Measurements from ENCODE around the gene YIPF2. TPM values are rescaled to one million over a fixed set of nuclear protein-coding genes. Genes with fewer than 3 reads are reported as not detected.
A peak's percentile ranks its signal among the peaks of the same experiment; 100 is the strongest.

The YIPF2 gene
- total RNA-seq, 1 donor from 2014 or later = 53.3 TPM

DNA sequence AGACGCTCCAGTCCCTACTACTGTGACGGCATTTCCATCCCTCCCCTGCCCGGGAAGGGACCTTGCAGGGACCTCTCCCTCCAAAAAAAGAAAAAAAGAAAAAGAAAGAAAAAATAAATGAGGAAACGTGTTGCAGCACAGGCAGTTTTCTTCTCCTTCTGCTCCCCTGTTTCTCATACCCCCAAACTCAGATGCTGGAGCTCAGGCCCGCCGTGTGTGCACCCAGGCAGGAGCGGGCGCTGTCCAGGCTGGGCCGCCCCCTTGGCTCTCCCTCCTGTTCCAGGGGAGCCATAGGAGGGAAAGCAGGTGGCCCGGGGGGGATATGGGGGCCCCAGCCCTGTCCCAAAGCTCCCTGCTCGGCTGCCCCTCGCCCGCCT lies 5.8 kb downstream of the YIPF2 start:
- peaks cover 5% of the 10 kb centered on the region for H3K4me1 Mint-ChIP-seq (ENCODE audit: low read depth)
- peak overlapping the region; percentile 59 for H3K27ac Mint-ChIP-seq
- TF ChIP-seq CTCF (IDR thresholded peaks at IDR 0.05; ENCODE audit: unreplicated experiment) = no peak
- no peaks in the 10 kb centered on the region for H3K27me3 Mint-ChIP-seq
- no peak overlapping the region for H3K4me3 Mint-ChIP-seq (ENCODE audit: low read depth)
- no peak for DNase-seq (ENCODE audit: low spot score, unreplicated experiment)
- no peaks in the 10 kb centered on the region for H3K9me3 Mint-ChIP-seq (ENCODE audit: low read depth)
- H3K36me3 Mint-ChIP-seq (ENCODE audit: insufficient read depth) = peaks cover 12% of the 10 kb centered on the region

GRCh38 chr19:10921910-10922637 lies 6.4 kb downstream of the YIPF2 start:
- DNase-seq (ENCODE audit: low spot score, unreplicated experiment) = no peak
- H3K4me3 Mint-ChIP-seq (ENCODE audit: low read depth) = no peak overlapping the region
- H3K27ac Mint-ChIP-seq = peak overlapping the region; percentile 59
- H3K4me1 Mint-ChIP-seq (ENCODE audit: low read depth) = no peaks in the 10 kb centered on the region
- H3K36me3 Mint-ChIP-seq (ENCODE audit: insufficient read depth) = peaks cover 9% of the 10 kb centered on the region
- H3K27me3 Mint-ChIP-seq = no peaks in the 10 kb centered on the region
- no peaks in the 10 kb centered on the region for H3K9me3 Mint-ChIP-seq (ENCODE audit: low read depth)
- TF ChIP-seq CTCF (IDR thresholded peaks at IDR 0.05; ENCODE audit: unreplicated experiment) = no peak

- Mint-ChIP-seq H3K27me3 (no peaks in the 10 kb centered on the region), H3K36me3 (ENCODE audit: insufficient read depth) (peaks cover 9% of the 10 kb centered on the region), H3K27ac (peak overlapping the region; percentile 16), H3K9me3 (ENCODE audit: low read depth) (no peaks in the 10 kb centered on the region), H3K4me1 (ENCODE audit: low read depth) (no peaks in the 10 kb centered on the region), H3K4me3 (ENCODE audit: low read depth) (no peak overlapping the region)
- no peak for TF ChIP-seq CTCF (IDR thresholded peaks at IDR 0.05; ENCODE audit: unreplicated experiment)
- DNase-seq (ENCODE audit: low spot score, unreplicated experiment) = no peak
Observed at GRCh38 chr19:10921199-10921909, 7.1 kb downstream of the YIPF2 start.

DNA sequence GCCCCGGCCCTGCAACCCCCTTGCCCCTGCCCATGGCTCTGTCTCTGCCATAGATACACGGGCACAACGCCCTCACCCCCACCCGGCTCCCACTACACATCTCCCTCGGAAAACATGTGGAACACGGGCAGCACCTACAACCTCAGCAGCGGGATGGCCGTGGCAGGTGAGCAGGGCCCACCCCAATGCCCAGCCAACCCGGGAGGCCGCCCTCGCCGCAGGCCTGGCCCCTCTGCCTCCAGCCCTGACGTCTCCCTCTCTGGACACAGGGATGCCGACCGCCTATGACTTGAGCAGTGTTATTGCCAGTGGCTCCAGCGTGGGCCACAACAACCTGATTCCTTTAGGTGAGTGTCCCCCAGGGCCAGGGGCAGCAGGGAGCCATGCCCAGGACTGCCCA lies 7.7 kb downstream of the YIPF2 start:
- no peaks in the 10 kb centered on the region for H3K27me3 Mint-ChIP-seq
- H3K27ac Mint-ChIP-seq = no peak overlapping the region
- DNase-seq (ENCODE audit: low spot score, unreplicated experiment) = no peak
- peaks cover 9% of the 10 kb centered on the region for H3K36me3 Mint-ChIP-seq (ENCODE audit: insufficient read depth)
- no peaks in the 10 kb centered on the region for H3K4me1 Mint-ChIP-seq (ENCODE audit: low read depth)
- H3K4me3 Mint-ChIP-seq (ENCODE audit: low read depth) = no peak overlapping the region
- no peak for TF ChIP-seq CTCF (IDR thresholded peaks at IDR 0.05; ENCODE audit: unreplicated experiment)
- no peaks in the 10 kb centered on the region for H3K9me3 Mint-ChIP-seq (ENCODE audit: low read depth)

GRCh38 chr19:10920288-10920655 lies 8.2 kb downstream of the YIPF2 start:
- no peak for TF ChIP-seq CTCF (IDR thresholded peaks at IDR 0.05; ENCODE audit: unreplicated experiment)
- Mint-ChIP-seq H3K27ac (no peak overlapping the region), H3K9me3 (ENCODE audit: low read depth) (no peaks in the 10 kb centered on the region), H3K27me3 (no peaks in the 10 kb centered on the region), H3K4me1 (ENCODE audit: low read depth) (no peaks in the 10 kb centered on the region), H3K4me3 (ENCODE audit: low read depth) (no peak overlapping the region), H3K36me3 (ENCODE audit: insufficient read depth) (peaks cover 8% of the 10 kb centered on the region)
- no peak for DNase-seq (ENCODE audit: low spot score, unreplicated experiment)
